Measurements from ENCODE around the gene ZNHIT6.

The ZNHIT6 gene

DNA sequence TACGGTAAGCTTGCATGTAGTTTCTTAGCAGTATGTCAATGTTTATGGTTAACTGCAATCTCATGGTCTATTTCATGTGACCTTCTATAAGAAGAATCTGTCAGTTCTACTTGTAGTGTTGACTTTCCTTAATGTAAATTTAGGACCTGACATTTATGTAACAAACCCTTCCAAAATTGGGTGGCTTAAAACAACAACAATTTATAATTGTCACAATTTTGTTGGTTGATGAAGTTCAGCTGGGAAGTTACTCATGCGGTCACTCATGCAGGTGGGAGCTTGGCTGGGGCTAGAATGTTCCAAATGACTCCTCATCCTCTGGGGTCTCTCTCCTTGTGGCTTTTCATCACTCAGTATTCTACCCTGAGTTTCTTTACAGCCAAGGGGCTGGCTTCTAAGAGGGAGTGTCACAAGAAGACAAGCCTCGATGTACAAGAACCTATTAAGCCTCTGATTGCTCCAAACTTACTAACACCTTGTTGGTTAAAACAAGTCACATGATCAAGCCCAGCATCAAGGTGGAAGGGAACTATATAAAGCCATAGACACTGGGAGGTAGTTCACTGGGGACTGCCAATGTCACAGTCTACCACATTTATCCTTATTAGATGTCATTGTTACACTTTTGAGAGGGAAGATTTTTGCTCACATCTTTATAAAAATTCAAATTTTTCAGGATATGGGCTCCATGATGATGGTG is 103.8 kb downstream of the ZNHIT6 start:
- TF ChIP-seq SUZ12 (IDR thresholded peaks at IDR 0.05; ENCODE audit: extremely low read depth, insufficient read depth, insufficient read length) (no peak), ZNF274 (IDR thresholded peaks at IDR 0.05; ENCODE audit: low read depth, low read length) (no peak), YY1 (IDR thresholded peaks at IDR 0.05; ENCODE audit: insufficient read depth, insufficient read length) (no peak)
- Histone ChIP-seq H3K9ac (ENCODE audit: insufficient read length, low read depth) (no peak overlapping the region), H3K27me3 (ENCODE audit: insufficient read depth, insufficient read length) (no peaks in the 10 kb centered on the region), H3K4me1 (ENCODE audit: insufficient read depth, insufficient read length) (peaks cover 2% of the 10 kb centered on the region), H3K9me3 (ENCODE audit: insufficient read depth, low read length) (peaks cover 10% of the 10 kb centered on the region), H3K36me3 (ENCODE audit: insufficient read depth, insufficient read length, low read length) (no peaks in the 10 kb centered on the region), H3K4me3 (ENCODE audit: insufficient read length, low read depth) (no peak overlapping the region)
- DNase-seq (ENCODE audit: low read depth, low spot score): no peak

DNA sequence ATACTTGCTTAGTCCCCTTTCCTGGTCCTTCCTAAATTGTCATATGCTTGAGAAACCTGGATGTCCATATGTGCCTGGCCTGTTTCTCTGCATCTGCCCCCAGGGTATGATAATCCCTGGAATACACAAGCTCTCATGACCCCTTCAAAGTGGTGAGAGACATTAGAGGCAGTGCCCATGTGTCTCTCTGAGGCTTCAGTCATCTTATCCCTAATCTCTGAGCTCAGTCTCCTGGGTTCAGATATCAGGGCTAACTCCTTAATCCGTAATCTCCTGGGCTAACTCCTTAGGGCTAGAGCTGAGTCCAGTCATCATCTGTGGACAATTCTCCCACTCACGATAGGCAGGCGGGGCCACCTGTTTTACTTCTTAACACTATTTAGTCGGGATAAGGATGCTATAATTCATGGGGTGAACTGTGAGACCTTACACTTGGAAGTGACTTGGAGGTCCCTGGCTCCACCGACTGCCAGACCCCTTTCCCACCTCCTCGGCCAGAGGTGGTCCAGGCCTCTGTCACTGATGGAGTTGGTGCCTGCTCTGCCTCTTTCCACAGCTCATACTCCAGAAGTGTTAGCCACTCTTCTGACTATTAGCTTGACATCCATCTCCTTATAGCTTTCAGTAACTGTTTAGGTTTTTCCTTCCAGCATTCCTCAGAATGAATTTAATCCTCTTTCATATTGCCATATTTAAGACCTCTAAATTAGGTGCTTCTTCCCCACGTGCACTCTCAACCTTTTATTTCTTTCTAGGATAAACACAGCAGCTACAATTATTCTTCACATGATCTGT is 105.0 kb downstream of the ZNHIT6 start:
- Histone ChIP-seq H3K4me1 (ENCODE audit: insufficient read depth, insufficient read length) (peaks cover 2% of the 10 kb centered on the region), H3K27me3 (ENCODE audit: insufficient read depth, insufficient read length) (no peaks in the 10 kb centered on the region), H3K9me3 (ENCODE audit: insufficient read depth, low read length) (peaks cover 10% of the 10 kb centered on the region), H3K36me3 (ENCODE audit: insufficient read depth, insufficient read length, low read length) (no peaks in the 10 kb centered on the region), H3K9ac (ENCODE audit: insufficient read length, low read depth) (no peak overlapping the region), H3K4me3 (ENCODE audit: insufficient read length, low read depth) (no peak overlapping the region)
- no peak for TF ChIP-seq ZNF274 (IDR thresholded peaks at IDR 0.05; ENCODE audit: low read depth, low read length)
- DNase-seq (ENCODE audit: low read depth, low spot score): no peak

DNA sequence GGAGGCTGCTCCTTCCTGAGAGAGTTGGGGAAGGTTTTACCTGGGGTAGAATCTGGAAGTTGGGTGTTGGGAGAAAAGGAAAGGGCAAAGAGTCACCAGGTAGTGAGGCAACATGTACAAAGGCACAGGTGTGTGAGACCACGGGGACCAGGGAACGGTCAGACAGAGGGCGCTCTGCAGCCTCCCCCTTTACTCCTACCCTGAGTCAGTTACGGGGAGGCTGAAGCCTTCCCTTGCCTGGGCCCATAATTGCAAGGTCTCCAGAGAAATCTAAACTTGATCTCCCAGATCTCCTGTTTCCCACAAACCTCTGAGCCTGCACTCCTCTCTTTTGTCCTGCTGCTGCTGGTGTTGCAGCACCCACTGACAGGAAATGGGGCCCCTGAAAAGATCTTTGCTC is 105.7 kb downstream of the ZNHIT6 start:
- no peaks in the 10 kb centered on the region for H3K27me3 ChIP-seq (ENCODE audit: insufficient read depth, insufficient read length)
- no peaks in the 10 kb centered on the region for H3K36me3 ChIP-seq (ENCODE audit: insufficient read depth, insufficient read length, low read length)
- no peak for DNase-seq (ENCODE audit: low read depth, low spot score)
- peaks cover 2% of the 10 kb centered on the region for H3K4me1 ChIP-seq (ENCODE audit: insufficient read depth, insufficient read length)
- no peak overlapping the region for H3K9ac ChIP-seq (ENCODE audit: insufficient read length, low read depth)
- TF ChIP-seq YY1 (IDR thresholded peaks at IDR 0.05; ENCODE audit: insufficient read depth, insufficient read length): no peak
- TF ChIP-seq ZNF274 (IDR thresholded peaks at IDR 0.05; ENCODE audit: low read depth, low read length): no peak
- TF ChIP-seq SUZ12 (IDR thresholded peaks at IDR 0.05; ENCODE audit: extremely low read depth, insufficient read depth, insufficient read length): no peak
- no peak overlapping the region for H3K4me3 ChIP-seq (ENCODE audit: insufficient read length, low read depth)
- H3K9me3 ChIP-seq (ENCODE audit: insufficient read depth, low read length): peaks cover 10% of the 10 kb centered on the region

DNA sequence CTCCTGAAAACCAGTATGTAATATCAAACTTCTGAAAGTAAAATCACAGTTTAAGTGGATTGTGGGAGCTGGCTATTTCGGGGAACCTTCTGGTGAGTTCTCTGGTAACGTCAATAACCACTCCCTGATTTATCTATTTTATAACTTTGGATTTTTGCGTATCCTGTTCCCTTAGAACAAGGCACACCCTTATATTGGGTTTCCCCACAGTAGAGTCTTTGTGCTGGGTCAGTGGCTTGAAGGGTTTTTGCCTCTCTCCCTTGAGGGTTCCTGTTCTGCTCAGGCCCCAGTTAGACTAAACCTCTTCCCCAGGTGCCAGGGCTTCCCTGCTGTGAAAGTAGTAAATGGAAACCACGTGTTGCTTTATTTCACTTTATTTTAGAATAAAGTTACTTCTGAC is 106.3 kb downstream of the ZNHIT6 start:
- H3K4me1 ChIP-seq (ENCODE audit: insufficient read depth, insufficient read length): peaks cover 2% of the 10 kb centered on the region
- no peak overlapping the region for H3K9ac ChIP-seq (ENCODE audit: insufficient read length, low read depth)
- no peak overlapping the region for H3K4me3 ChIP-seq (ENCODE audit: insufficient read length, low read depth)
- no peak for DNase-seq (ENCODE audit: low read depth, low spot score)
- TF ChIP-seq SUZ12 (IDR thresholded peaks at IDR 0.05; ENCODE audit: extremely low read depth, insufficient read depth, insufficient read length) (no peak), ZNF274 (IDR thresholded peaks at IDR 0.05; ENCODE audit: low read depth, low read length) (no peak), YY1 (IDR thresholded peaks at IDR 0.05; ENCODE audit: insufficient read depth, insufficient read length) (no peak)
- no peaks in the 10 kb centered on the region for H3K27me3 ChIP-seq (ENCODE audit: insufficient read depth, insufficient read length)
- H3K36me3 ChIP-seq (ENCODE audit: insufficient read depth, insufficient read length, low read length): no peaks in the 10 kb centered on the region
- peaks cover 10% of the 10 kb centered on the region for H3K9me3 ChIP-seq (ENCODE audit: insufficient read depth, low read length)

DNA sequence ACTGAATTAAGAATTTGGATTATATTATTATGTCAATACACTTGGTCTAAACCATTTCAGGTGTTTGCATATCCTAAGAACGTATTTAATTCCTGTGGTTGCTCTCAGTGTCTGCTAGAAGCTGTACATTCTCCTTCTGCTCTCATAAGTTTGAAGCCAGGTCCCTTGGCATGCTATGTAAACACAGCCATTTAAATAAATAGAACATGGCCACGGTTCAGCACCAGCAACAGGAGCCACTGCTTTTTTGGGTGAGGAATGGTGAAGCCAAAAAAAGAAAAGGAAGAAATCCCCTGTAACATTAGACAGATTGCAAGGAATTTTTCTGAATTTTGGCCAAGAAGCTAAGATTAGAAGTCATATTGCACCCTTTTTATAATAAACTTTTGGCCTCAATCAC is 108.6 kb downstream of the ZNHIT6 start:
- DNase-seq (ENCODE audit: low read depth, low spot score): no peak
- H3K9ac ChIP-seq (ENCODE audit: insufficient read length, low read depth): no peak overlapping the region
- H3K4me3 ChIP-seq (ENCODE audit: insufficient read length, low read depth): no peak overlapping the region
- no peaks in the 10 kb centered on the region for H3K36me3 ChIP-seq (ENCODE audit: insufficient read depth, insufficient read length, low read length)
- TF ChIP-seq YY1 (IDR thresholded peaks at IDR 0.05; ENCODE audit: insufficient read depth, insufficient read length): no peak
- TF ChIP-seq SUZ12 (IDR thresholded peaks at IDR 0.05; ENCODE audit: extremely low read depth, insufficient read depth, insufficient read length): no peak
- no peak for TF ChIP-seq ZNF274 (IDR thresholded peaks at IDR 0.05; ENCODE audit: low read depth, low read length)
- H3K9me3 ChIP-seq (ENCODE audit: insufficient read depth, low read length): peaks cover 10% of the 10 kb centered on the region
- no peaks in the 10 kb centered on the region for H3K27me3 ChIP-seq (ENCODE audit: insufficient read depth, insufficient read length)
- no peaks in the 10 kb centered on the region for H3K4me1 ChIP-seq (ENCODE audit: insufficient read depth, insufficient read length)

Data from NT2/D1 (cell line).